GM18907 (cell line): ENCODE measurements around the gene MOBP.
A peak's percentile ranks its signal among the peaks of the same experiment; 100 is the strongest.
"Not testable (repeated sequence)": the region's sequence is repeated elsewhere in the genome, so short reads cannot be mapped to it uniquely, and the experiment has no call there.

Source experiments
- ATAC-seq: cut with Tn5 transposase; IDR thresholded peaks from one replicate; pipeline ENCODE4 v1.9.1; 2021; ENCODE audit warnings: mild to moderate bottlenecking, moderate library complexity; ENCODE audit not compliant: unreplicated experiment

MOBP gene

GRCh38 chr3:39467394-39468107 lies at the start of gene MOBP:
MOBP (plus strand) TSS chr3:39467680; CDS start chr3:39502070, 34,390 bp downstream.
- ATAC-seq: no peak

GRCh38 chr3:39418556-39419225 lies 48.8 kb upstream of the MOBP start:
- not testable (repeated sequence) for ATAC-seq

- no peak for ATAC-seq
Measured at GRCh38 chr3:39419742-39420315, 47.7 kb upstream of the MOBP start.

GRCh38 chr3:39420543-39420942 lies 46.9 kb upstream of the MOBP start:
- no peak for ATAC-seq

- no peak for ATAC-seq
Measured at GRCh38 chr3:39423436-39423970, 44.0 kb upstream of the MOBP start.

GRCh38 chr3:39426312-39426711 lies 41.2 kb upstream of the MOBP start:
- ATAC-seq: no peak

GRCh38 chr3:39427506-39427905 lies 40.0 kb upstream of the MOBP start:
- no peak for ATAC-seq

GRCh38 chr3:39428745-39429201 lies 38.7 kb upstream of the MOBP start:
- ATAC-seq: no peak

GRCh38 chr3:39429466-39429865 lies 38.0 kb upstream of the MOBP start:
- ATAC-seq: no peak

GRCh38 chr3:39432342-39432741 lies 35.1 kb upstream of the MOBP start:
- ATAC-seq: no peak

- ATAC-seq: no peak
Measured at GRCh38 chr3:39433642-39434041, 33.8 kb upstream of the MOBP start.

GRCh38 chr3:39434574-39434973 lies 32.9 kb upstream of the MOBP start:
- ATAC-seq: peak; percentile 88

GRCh38 chr3:39435006-39435748 lies 32.3 kb upstream of the MOBP start:
- ATAC-seq: peak; percentile 21

GRCh38 chr3:39438880-39439279 lies 28.6 kb upstream of the MOBP start:
- no peak for ATAC-seq

- ATAC-seq: no peak
Measured at GRCh38 chr3:39440316-39440715, 27.2 kb upstream of the MOBP start.

GRCh38 chr3:39443530-39443929 lies 23.9 kb upstream of the MOBP start:
- no peak for ATAC-seq

- ATAC-seq: no peak
Measured at GRCh38 chr3:39445927-39446326, 21.6 kb upstream of the MOBP start.

- ATAC-seq: no peak
Measured at GRCh38 chr3:39446444-39446843, 21.0 kb upstream of the MOBP start.

GRCh38 chr3:39447637-39448483 lies 19.6 kb upstream of the MOBP start:
- peak; percentile 77 for ATAC-seq
